Forelimb muscle (tissue), 1 donor: ENCODE data around the gene RCC2. TPM values are rescaled to one million over a fixed set of nuclear protein-coding genes. Genes with fewer than 3 reads are reported as not detected.
"Not testable (repeated sequence)": the region's sequence is repeated elsewhere in the genome, so short reads cannot be mapped to it uniquely, and the experiment has no call there.

ENCODE experiments used
- DNase-seq: peaks from one replicate; pipeline ENCODE4 v3.0.0-alpha.2; 2013; ENCODE audit warnings: low read depth
- polyA plus RNA-seq: library from polyadenylated mRNA; unstranded; fragments of 120-200 nt; gene quantifications from one replicate; pipeline ENCODE4 v1.2.1, GENCODE V29; 2013; ENCODE audit not compliant: insufficient read length

RCC2 gene
- polyA plus RNA-seq, 1 donor: 30.7 TPM

- no peak for DNase-seq
Observed at GRCh38 chr1:17419626-17420328, 19.7 kb downstream of the RCC2 start.

GRCh38 chr1:17416389-17416788 lies 23.1 kb downstream of the RCC2 start:
- no peak for DNase-seq

GRCh38 chr1:17414022-17414421 lies 25.5 kb downstream of the RCC2 start:
- DNase-seq: no peak

GRCh38 chr1:17412093-17412870 lies 27.2 kb downstream of the RCC2 start:
- DNase-seq: no peak

GRCh38 chr1:17409391-17409811 lies 30.1 kb downstream of the RCC2 start:
- no peak for DNase-seq

- DNase-seq: not testable (repeated sequence)
Observed at GRCh38 chr1:17407786-17408514, 31.5 kb downstream of the RCC2 start.

GRCh38 chr1:17406760-17407475 lies 32.6 kb downstream of the RCC2 start:
- DNase-seq: not testable (repeated sequence)

GRCh38 chr1:17405898-17406759 lies 33.3 kb downstream of the RCC2 start:
- DNase-seq: no peak

GRCh38 chr1:17404820-17405219 lies 34.7 kb downstream of the RCC2 start:
- DNase-seq: no peak

GRCh38 chr1:17404034-17404684 lies 35.3 kb downstream of the RCC2 start:
- DNase-seq: no peak

- DNase-seq: no peak
Observed at GRCh38 chr1:17403081-17403480, 36.4 kb downstream of the RCC2 start.

- no peak for DNase-seq
Observed at GRCh38 chr1:17401841-17402240, 37.6 kb downstream of the RCC2 start.

- no peak for DNase-seq
Observed at GRCh38 chr1:17400725-17401341, 38.6 kb downstream of the RCC2 start.

GRCh38 chr1:17397910-17398695 lies 41.4 kb downstream of the RCC2 start:
- no peak for DNase-seq

GRCh38 chr1:17393230-17393629 lies 46.2 kb downstream of the RCC2 start:
- DNase-seq: no peak

GRCh38 chr1:17392199-17392740 lies 47.2 kb downstream of the RCC2 start:
- DNase-seq: no peak

GRCh38 chr1:17381161-17381560 lies 58.3 kb downstream of the RCC2 start:
- no peak for DNase-seq

GRCh38 chr1:17377325-17377953 lies 62.0 kb downstream of the RCC2 start:
- DNase-seq: no peak
